K562 (cell line): ENCODE data around the gene HRAS. TPM values are rescaled to one million over a fixed set of nuclear protein-coding genes. Genes with fewer than 3 reads are reported as not detected.

Source experiments
- CHD7 ChIP-seq: fragments of 200-600 bp; sonication (generic); IDR thresholded peaks from one replicate; pipeline ENCODE4 v1.6.1; 2012; ENCODE audit warnings: mild to moderate bottlenecking, low read depth, low read length, inconsistent platforms
- E4F1 ChIP-seq: fragments of 250-450 bp; sonication (Bioruptor Pico); IDR thresholded peaks from 2 replicates; pipeline ENCODE4 v1.5.0; 2021; ENCODE audit warnings: mild to moderate bottlenecking, borderline replicate concordance
- HBP1 ChIP-seq: fragments of 450-650 bp; formaldehyde crosslinking; IDR thresholded peaks from 2 replicates; pipeline ENCODE4 v1.4.0; 2022; ENCODE audit warnings: missing genetic modification characterization
- HMGN3 ChIP-seq: IDR thresholded peaks from 2 replicates; pipeline ENCODE4 v1.6.1; 2011; ENCODE audit warnings: borderline replicate concordance, low read depth, mild to moderate bottlenecking, mixed read lengths, low read length; ENCODE audit not compliant: insufficient read length; ENCODE audit errors: extremely low read depth
- KLF6 ChIP-seq: fragments of 250-450 bp; sonication (Bioruptor Pico); IDR thresholded peaks from 2 replicates; pipeline ENCODE4 v1.4.0; 2020; ENCODE audit warnings: mild to moderate bottlenecking, moderate library complexity, borderline replicate concordance
- RBBP5 ChIP-seq: fragments of 200-600 bp; sonication (generic); IDR thresholded peaks from 2 replicates; pipeline ENCODE4 v1.6.1; 2012; ENCODE audit warnings: borderline replicate concordance, mild to moderate bottlenecking, low read length, control low read depth, inconsistent platforms; ENCODE audit not compliant: insufficient read depth, poor library complexity, severe bottlenecking
- RBM25 ChIP-seq: fragments of 200-400 bp; formaldehyde crosslinking; IDR thresholded peaks from 2 replicates; pipeline ENCODE4 v1.6.1; 2018; ENCODE audit warnings: low read length, low read depth, moderate library complexity; ENCODE audit not compliant: severe bottlenecking
- SMAD3 ChIP-seq: fragments of 450-650 bp; formaldehyde crosslinking; conservative IDR thresholded peaks from 2 replicates; pipeline ENCODE4 v1.4.0; 2020; ENCODE audit warnings: mild to moderate bottlenecking
- ZNF224 ChIP-seq: sonication (generic); formaldehyde crosslinking; IDR thresholded peaks from 2 replicates; pipeline ENCODE4 v1.8.0; 2022; ENCODE audit warnings: mild to moderate bottlenecking, missing genetic modification reagents
- ZNF239 ChIP-seq: fragments of 250-450 bp; sonication (Bioruptor Pico); IDR thresholded peaks from 2 replicates; pipeline ENCODE4 v1.4.0; 2020; ENCODE audit warnings: mild to moderate bottlenecking
- ZNF408 ChIP-seq: fragments of 250-450 bp; sonication (Bioruptor Pico); IDR thresholded peaks from 2 replicates; pipeline ENCODE4 v1.4.0; 2020; ENCODE audit warnings: low read depth, mild to moderate bottlenecking, moderate library complexity
- polyA plus RNA-seq, 8 experiments: library from polyadenylated mRNA; depleted of rRNA in 4 of 8; stranded (reverse) in 5 of 8; unstranded in 3 of 8; fragments of >200 nt; fragmentation: Nextera tagmentation in 2 of 8; fragmentation: Illumina TruSeq in 1 of 8; extraction: Ambion mirVana in 2 of 8; extraction: Trizol in 1 of 8; gene quantifications; 2 replicates each; pipeline versions ENCODE4 v1.2.1 to v1.2.3, GENCODE V29; 2011 to 2014; ENCODE audit warnings: inconsistent platforms in 1 of 8, missing spikeins in 1 of 8
- total RNA-seq, 7 experiments: library from RNA; depleted of rRNA in 6 of 7; stranded (reverse); fragments of >200 nt in 6 of 7; fragmentation: Illumina TruSeq in 2 of 7; extraction: Trizol in 2 of 7; gene quantifications; 2 replicates each; pipeline versions ENCODE4 v1.2.1 to v1.2.3, GENCODE V29; 2011 to 2021; ENCODE audit warnings: low replicate concordance in 1 of 7

The HRAS gene
- total and polyA plus RNA-seq, 9 of the 15 experiments (the other 6 are each of a cell fraction or from before 2014, with no cell fraction given): 2.8 to 73.5 (median 29.6) TPM

GRCh38 chr11:506995-507726, 28.2 kb downstream of the HRAS start, which contains the start of gene RNH1 (continued):
- peak; percentile 7 for TF ChIP-seq HMGN3
- TF ChIP-seq ZNF239 (CRISPR knock-in tag): peak; percentile 15; the same call in 1 of the 2 replicates
- TF ChIP-seq RBM25: no peak
- TF ChIP-seq SMAD3 (CRISPR knock-in tag): no peak
- TF ChIP-seq HBP1: peak; percentile 94
- peak; percentile 72; the same call in 1 of the 2 replicates for TF ChIP-seq KLF6 (CRISPR knock-in tag)
- peak; percentile 46 for TF ChIP-seq RBBP5
- TF ChIP-seq ZNF224 (CRISPR knock-in tag): no peak
- no peak for TF ChIP-seq E4F1 (CRISPR knock-in tag)
- TF ChIP-seq ZNF408 (CRISPR knock-in tag): no peak
- no peak for TF ChIP-seq CHD7
